GM23338 (cell line): ENCODE measurements around the gene ESPN. TPM values are rescaled to one million over a fixed set of nuclear protein-coding genes. Genes with fewer than 3 reads are reported as not detected.
"Not testable (repeated sequence)": the region's sequence is repeated elsewhere in the genome, so short reads cannot be mapped to it uniquely, and the experiment has no call there.

Experiments used
- ATAC-seq: fragments of 200-7000 bp; cut with Tn5 transposase; 3 replicates; pipeline ENCODE4 v1.9.1; 2020
- DNase-seq: peaks from one replicate; pipeline ENCODE4 v3.0.0-alpha.2; 2015; ENCODE audit warnings: low spot score
- H2AFZ ChIP-seq: fragments of 200-600 bp; sonication (generic); 2 replicates; pipeline ENCODE4 v1.8.0; 2016; ENCODE audit warnings: antibody characterized with exemption, mild to moderate bottlenecking, moderate library complexity
- H3F3A ChIP-seq: fragments of 200-600 bp; sonication (generic); replicated peaks from 2 replicates; pipeline ENCODE4 v1.8.0; 2017; ENCODE audit warnings: antibody characterized with exemption, mixed run types, low read depth
- H3K27ac ChIP-seq: fragments of 200-600 bp; sonication (generic); 2 replicates; pipeline ENCODE4 v1.6.1; 2016; ENCODE audit warnings: low read depth
- H3K27me3 ChIP-seq: fragments of 200-600 bp; sonication (generic); 2 replicates; pipeline ENCODE4 v1.8.0; 2016; ENCODE audit warnings: mild to moderate bottlenecking, mixed run types, moderate library complexity; ENCODE audit not compliant: insufficient read depth
- H3K36me3 ChIP-seq: fragments of 200-600 bp; sonication (generic); 2 replicates; pipeline ENCODE4 v1.8.0; 2016; ENCODE audit warnings: mild to moderate bottlenecking; ENCODE audit not compliant: insufficient read depth
- H3K4me1 ChIP-seq: fragments of 200-600 bp; sonication (generic); 2 replicates; pipeline ENCODE4 v1.8.0; 2016; ENCODE audit warnings: mild to moderate bottlenecking, moderate library complexity; ENCODE audit not compliant: insufficient read depth
- H3K4me2 ChIP-seq: fragments of 200-600 bp; sonication (generic); 2 replicates; pipeline ENCODE4 v1.7.1; 2017; ENCODE audit warnings: mixed run types
- H3K4me3 ChIP-seq: fragments of 200-600 bp; sonication (generic); 2 replicates; pipeline ENCODE4 v1.6.1; 2016; ENCODE audit warnings: mixed run types
- H3K79me2 ChIP-seq: fragments of 200-600 bp; sonication (generic); replicated peaks from 2 replicates; pipeline ENCODE4 v1.8.0; 2017; ENCODE audit warnings: mild to moderate bottlenecking; ENCODE audit not compliant: insufficient read depth
- H3K9me2 ChIP-seq: fragments of 200-600 bp; sonication (generic); 2 replicates; pipeline ENCODE4 v1.8.0; 2017; ENCODE audit not compliant: insufficient read depth
- H4K20me1 ChIP-seq: fragments of 200-600 bp; sonication (generic); replicated peaks from 2 replicates; pipeline ENCODE4 v1.8.0; 2017; ENCODE audit warnings: mild to moderate bottlenecking; ENCODE audit not compliant: insufficient read depth
- H3K27ac Mint-ChIP-seq: 2 replicates; pipeline ENCODE4 v1.8.0; 2020; ENCODE audit warnings: inconsistent platforms, mild to moderate bottlenecking, moderate library complexity, mixed read lengths
- H3K27me3 Mint-ChIP-seq: 3 replicates; pipeline ENCODE4 v1.8.0; 2022; ENCODE audit warnings: low read depth, mild to moderate bottlenecking, moderate library complexity, mixed read lengths, inconsistent platforms; ENCODE audit not compliant: insufficient read depth, poor library complexity
- H3K36me3 Mint-ChIP-seq: 3 replicates; pipeline ENCODE4 v1.8.0; 2021; ENCODE audit warnings: low read depth, mild to moderate bottlenecking, inconsistent platforms, moderate library complexity, mixed read lengths
- H3K4me1 Mint-ChIP-seq: 3 replicates; pipeline ENCODE4 v1.8.0; 2020; ENCODE audit warnings: mild to moderate bottlenecking, inconsistent platforms, mixed read lengths
- H3K4me3 Mint-ChIP-seq: 3 replicates; pipeline ENCODE4 v1.8.0; 2021; ENCODE audit warnings: moderate library complexity, mild to moderate bottlenecking, inconsistent platforms, mixed read lengths
- H3K9me3 Mint-ChIP-seq: 3 replicates; pipeline ENCODE4 v1.8.0; 2020; ENCODE audit warnings: moderate library complexity, mild to moderate bottlenecking, inconsistent platforms, mixed read lengths
- CTCF ChIP-seq, 2 experiments: fragments of 200-600 bp in 1 of 2; sonication (generic) in 1 of 2; conservative IDR thresholded peaks; 2 replicates each; pipeline versions ENCODE4 v1.5.1 to v1.6.1; 2016 to 2017; ENCODE audit warnings: antibody characterized with exemption in 2 of 2, low read depth in 2 of 2, mild to moderate bottlenecking in 2 of 2, moderate library complexity in 1 of 2
- ETS1 ChIP-seq: IDR thresholded peaks from 2 replicates; pipeline ENCODE4 v1.6.1; 2016; ENCODE audit warnings: antibody characterized with exemption
- NANOG ChIP-seq: IDR thresholded peaks from 2 replicates; pipeline ENCODE4 v1.6.1; 2016; ENCODE audit warnings: antibody characterized with exemption, borderline replicate concordance
- polyA plus RNA-seq: library from polyadenylated mRNA; unstranded; fragments of >200 nt; fragmentation: Nextera tagmentation; extraction: Ambion mirVana; gene quantifications from 2 replicates; pipeline ENCODE4 v1.2.1, GENCODE V29; 2016
- total RNA-seq: library from RNA; depleted of rRNA; stranded (reverse); fragments of >200 nt; shearing (Covaris generic); gene quantifications from 2 replicates; pipeline ENCODE4 v1.2.3, GENCODE V29; 2014

Gene ESPN
- total and polyA plus RNA-seq, 2 experiments from 2014 or later: 12.2 to 13.6 TPM

GRCh38 chr1:6450943-6451373 lies 26.4 kb downstream of the ESPN start:
- ATAC-seq: no peak
- H3K9me2 ChIP-seq: no peaks in the 10 kb centered on the region
- H3K4me1 Mint-ChIP-seq: peaks cover 29% of the 10 kb centered on the region

GRCh38 chr1:6453895-6454855 lies 29.6 kb downstream of the ESPN start:
- not testable (repeated sequence) for H2AFZ ChIP-seq, H4K20me1 ChIP-seq, H3K27ac ChIP-seq, H3K36me3 ChIP-seq, H3K9me2 ChIP-seq, H3K79me2 ChIP-seq, H3F3A ChIP-seq, H3K27ac Mint-ChIP-seq, H3K9me3 Mint-ChIP-seq, H3K36me3 Mint-ChIP-seq, H3K4me1 ChIP-seq
- Histone ChIP-seq H3K4me2 (peak overlapping the region; percentile 70; the same call in 1 of the 2 replicates), H3K4me3 (peak overlapping the region; percentile 45; the same call in 1 of the 2 replicates), H3K27me3 (peaks cover 38% of the 10 kb centered on the region)
- H3K4me1 Mint-ChIP-seq: peaks cover 31% of the 10 kb centered on the region
- peak overlapping the region; percentile 42; the same call in 1 of the 3 replicates for H3K4me3 Mint-ChIP-seq
- H3K27me3 Mint-ChIP-seq: peaks cover 41% of the 10 kb centered on the region
- ATAC-seq (peak; percentile 9), DNase-seq (peak; percentile 62)

More at GRCh38 chr1:6450943-6451373, 26.4 kb downstream of the ESPN start:
- H3F3A ChIP-seq: peaks cover 4% of the 10 kb centered on the region; the same call in 1 of the 2 replicates
- Mint-ChIP-seq H3K27me3 (peaks cover 36% of the 10 kb centered on the region), H3K36me3 (peaks cover 8% of the 10 kb centered on the region; the same call in 1 of the 3 replicates), H3K9me3 (no peaks in the 10 kb centered on the region), H3K4me3 (no peak overlapping the region), H3K27ac (no peak overlapping the region)
- peaks cover 7% of the 10 kb centered on the region; the same call in 1 of the 2 replicates for H3K4me1 ChIP-seq
- H4K20me1 ChIP-seq: no peaks in the 10 kb centered on the region
- peaks cover 29% of the 10 kb centered on the region for H3K27me3 ChIP-seq
- no peak overlapping the region for H3K27ac ChIP-seq
- no peak overlapping the region for H2AFZ ChIP-seq
- no peak for DNase-seq
- no peak overlapping the region for H3K4me3 ChIP-seq
- H3K79me2 ChIP-seq: no peaks in the 10 kb centered on the region
- TF ChIP-seq CTCF (conservative IDR thresholded peaks at IDR 0.05; ENCODE audit: low read depth in 2 of 2) (no peak), NANOG (no peak)
- no peaks in the 10 kb centered on the region for H3K36me3 ChIP-seq
- no peak overlapping the region for H3K4me2 ChIP-seq

- H3K27me3 Mint-ChIP-seq: peaks cover 40% of the 10 kb centered on the region
- H3K79me2 ChIP-seq: no peaks in the 10 kb centered on the region
- no peaks in the 10 kb centered on the region for H3K9me2 ChIP-seq
- peaks cover 38% of the 10 kb centered on the region for H3K27me3 ChIP-seq
- H4K20me1 ChIP-seq: no peaks in the 10 kb centered on the region
- peak overlapping the region; percentile 45; the same call in 1 of the 2 replicates for H3K4me3 ChIP-seq
- H3K4me3 Mint-ChIP-seq: no peak overlapping the region
- no peak overlapping the region for H3K27ac Mint-ChIP-seq
- no peak overlapping the region for H3K27ac ChIP-seq
- peak; percentile 76 for DNase-seq
- ATAC-seq: peak; percentile 41
- peak overlapping the region; percentile 69; the same call in 1 of the 2 replicates for H2AFZ ChIP-seq
- H3K9me3 Mint-ChIP-seq: no peaks in the 10 kb centered on the region
- peaks cover under 1% of the 10 kb centered on the region; the same call in 1 of the 2 replicates for H3K4me1 ChIP-seq
- H3F3A ChIP-seq: peaks cover 9% of the 10 kb centered on the region; the same call in 1 of the 2 replicates
- peaks cover 30% of the 10 kb centered on the region for H3K4me1 Mint-ChIP-seq
- H3K4me2 ChIP-seq: peak overlapping the region; percentile 70
- H3K36me3 ChIP-seq: no peaks in the 10 kb centered on the region
- peaks cover 8% of the 10 kb centered on the region; the same call in 2 of the 3 replicates for H3K36me3 Mint-ChIP-seq
- no peak for TF ChIP-seq ETS1
These were observed 30.5 kb downstream of the ESPN start for GRCh38 chr1:6454856-6455751.
